B cell (primary cell): Measurements from ENCODE around the gene AKAP6. TPM values are rescaled to one million over a fixed set of nuclear protein-coding genes. Genes with fewer than 3 reads are reported as not detected.
"Not testable (repeated sequence)": the region's sequence is repeated elsewhere in the genome, so short reads cannot be mapped to it uniquely, and the experiment has no call there.

Source experiments
- ATAC-seq: fragments of 200-7000 bp; cut with Tn5 transposase; one replicate; pipeline ENCODE4 v1.10.0; 2021; ENCODE audit warnings: low read depth, mild to moderate bottlenecking, moderate number of reproducible peaks, moderate library complexity
- CTCF ChIA-PET: fragments of 350-600 bp; sonication (Branson Sonifier 250); formaldehyde crosslinking; loops from one replicate; lab custom pipeline; 2021; ENCODE audit warnings: antibody characterized with exemption, inconsistent platforms; lab: Charles Lee
- POLR2A ChIA-PET: fragments of 350-600 bp; sonication (Branson Sonifier 250); formaldehyde crosslinking; loops from one replicate; lab custom pipeline; 2021; ENCODE audit warnings: antibody characterized with exemption; lab: Charles Lee
- DNase-seq: peaks from one replicate; pipeline ENCODE4 v3.0.0; 2013
- H2AFZ ChIP-seq: 2 replicates; pipeline ENCODE4 v1.6.1; 2012; ENCODE audit warnings: mild to moderate bottlenecking, low read depth, low read length; ENCODE audit not compliant: insufficient read depth, poor library complexity, severe bottlenecking
- H3K27ac ChIP-seq, 2 donors: 1 replicate in 1 of 2; 2 replicates in 1 of 2; pipeline ENCODE4 v1.5.1; 2012 to 2013; ENCODE audit warnings: low read length in 2 of 2, mild to moderate bottlenecking in 2 of 2, moderate library complexity in 1 of 2
- H3K27me3 ChIP-seq, 4 experiments: fragments of 200-600 bp in 1 of 4; sonication (generic) in 1 of 4; replicated peaks in 1 of 4; 1 replicate in 2 of 4; 2 replicates in 2 of 4; pipeline versions ENCODE4 v1.6.1 to v1.7.0; 2013 to 2016; ENCODE audit warnings: low read length in 3 of 4, mild to moderate bottlenecking in 2 of 4, mixed read lengths in 1 of 4, moderate library complexity in 1 of 4; ENCODE audit not compliant: insufficient read depth in 4 of 4, control insufficient read depth in 3 of 4; ENCODE audit errors: control extremely low read depth in 1 of 4
- H3K36me3 ChIP-seq, 2 experiments: replicated peaks in 1 of 2; 1 replicate in 1 of 2; 2 replicates in 1 of 2; pipeline versions ENCODE4 v1.6.1 to v1.7.1; 2013; ENCODE audit warnings: low read length in 1 of 2; ENCODE audit not compliant: insufficient read depth in 2 of 2, control insufficient read depth in 1 of 2; ENCODE audit errors: control extremely low read depth in 1 of 2, extremely low read depth in 1 of 2
- H3K4me1 ChIP-seq, 2 donors: fragments of 200-600 bp in 1 of 2; sonication (generic) in 1 of 2; 1 replicate in 1 of 2; 2 replicates in 1 of 2; pipeline versions ENCODE4 v1.5.1 to v1.6.1; 2013 to 2017; ENCODE audit warnings: low read length in 2 of 2; ENCODE audit not compliant: control insufficient read depth in 2 of 2, insufficient read depth in 2 of 2
- H3K4me2 ChIP-seq: replicated peaks from 2 replicates; pipeline ENCODE3; 2012; ENCODE audit warnings: mild to moderate bottlenecking, low read depth, low read length; ENCODE audit not compliant: poor library complexity, severe bottlenecking
- H3K4me3 ChIP-seq, 5 experiments: fragments of 200-600 bp in 1 of 5; sonication (generic) in 1 of 5; 1 replicate in 3 of 5; 2 replicates in 2 of 5; pipeline versions ENCODE4 v1.5.1 to v1.7.0; 2011 to 2016; ENCODE audit warnings: low read length in 4 of 5, mild to moderate bottlenecking in 4 of 5, low read depth in 2 of 5, control low read depth in 1 of 5, moderate library complexity in 1 of 5; ENCODE audit not compliant: insufficient read depth in 1 of 5; ENCODE audit errors: control extremely low read depth in 1 of 5, extremely low read depth in 1 of 5
- H3K79me2 ChIP-seq: fragments of 200-600 bp; sonication (generic); one replicate; pipeline ENCODE4 v1.6.0; 2016; ENCODE audit warnings: low read length; ENCODE audit not compliant: control insufficient read depth, insufficient read depth
- H3K9ac ChIP-seq: fragments of 200-600 bp; sonication (generic); 2 replicates; pipeline ENCODE4 v1.6.1; 2017; ENCODE audit warnings: mild to moderate bottlenecking, low read length, moderate library complexity
- H3K9me3 ChIP-seq, 3 donors: one replicate each; pipeline versions ENCODE4 v1.6.1 to v1.7.1; 2013; ENCODE audit warnings: low read length in 2 of 3; ENCODE audit not compliant: control insufficient read depth in 2 of 3, insufficient read depth in 1 of 3; ENCODE audit errors: control extremely low read depth in 1 of 3
- H4K20me1 ChIP-seq: 2 replicates; pipeline ENCODE4 v1.6.0; 2012; ENCODE audit warnings: mild to moderate bottlenecking, low read length; ENCODE audit not compliant: insufficient read depth, control insufficient read depth, poor library complexity, severe bottlenecking
- H3K27ac Mint-ChIP-seq: one replicate; pipeline ENCODE4 v1.8.0; 2021; ENCODE audit warnings: mixed read lengths
- H3K27me3 Mint-ChIP-seq: one replicate; pipeline ENCODE4 v1.8.0; 2021; ENCODE audit warnings: mixed read lengths
- H3K4me1 Mint-ChIP-seq: one replicate; pipeline ENCODE4 v1.8.0; 2021; ENCODE audit warnings: mixed read lengths
- H3K4me3 Mint-ChIP-seq: one replicate; pipeline ENCODE4 v1.8.0; 2021; ENCODE audit warnings: mixed read lengths
- H3K9me3 Mint-ChIP-seq: one replicate; pipeline ENCODE4 v1.8.0; 2022; ENCODE audit warnings: mixed read lengths; ENCODE audit not compliant: insufficient read depth
- CTCF ChIP-seq: fragments of 200-600 bp; IDR thresholded peaks from one replicate; pipeline ENCODE4 v1.8.0; 2022; ENCODE audit warnings: antibody characterized with exemption, mild to moderate bottlenecking
- EZH2 ChIP-seq: IDR thresholded peaks from 2 replicates; pipeline ENCODE4 v1.6.1; 2012; ENCODE audit warnings: borderline replicate concordance, low read depth, mild to moderate bottlenecking, moderate library complexity, low read length; ENCODE audit not compliant: insufficient read depth, poor library complexity, severe bottlenecking
- WGBS: methylation state at CpG from one replicate; pipeline ENCODE4 v1.1.5; 2013; ENCODE audit warnings: missing lambda C conversion rate; ENCODE audit not compliant: insufficient coverage; 5-methylcytosine and 5-hydroxymethylcytosine counted together
- intact Hi-C: fragments of 100-400 bp; cut with micrococcal nuclease; formaldehyde crosslinking; loops from one replicate; pipeline ENCODE4 v1.10.0; 2022
- polyA plus RNA-seq: library from polyadenylated mRNA; depleted of rRNA; stranded (reverse); fragments of >200 nt; gene quantifications from 2 replicates; pipeline ENCODE4 v1.2.3, GENCODE V29; 2012
- total RNA-seq, 2 donors: library from RNA; stranded (reverse); fragments of 120-200 nt in 1 of 2; gene quantifications; 1 replicate in 1 of 2; 2 replicates in 1 of 2; pipeline versions ENCODE4 v1.2.3 to v1.2.4, GENCODE V29; 2013 to 2022

The AKAP6 gene
- total and polyA plus RNA-seq, 2 donors (not counting 1 experiment from before 2014, with no cell fraction given), result 1.4 to 2.8 TPM

- Histone ChIP-seq H2AFZ (no peak overlapping the region), H3K36me3 (no peaks in the 10 kb centered on the region), H3K9me3 (peaks cover 0 to 8% (median 0%) of the 10 kb centered on the region in 3 donors), H4K20me1 (no peaks in the 10 kb centered on the region), H3K79me2 (no peaks in the 10 kb centered on the region), H3K4me1 (no peaks in the 10 kb centered on the region), H3K4me3 (no peak overlapping the region), H3K4me2 (no peak overlapping the region), H3K9ac (no peak overlapping the region), H3K27ac (no peak overlapping the region), H3K27me3 (no peaks in the 10 kb centered on the region)
- ATAC-seq, result no peak
- intact Hi-C loops, result no loop called here
- 97% methylated on average over 3 of the region's 4 CpGs for WGBS
- POLR2A ChIA-PET, result no interaction called here
- Mint-ChIP-seq H3K9me3 (no peaks in the 10 kb centered on the region), H3K4me3 (no peak overlapping the region), H3K27ac (no peak overlapping the region), H3K4me1 (no peaks in the 10 kb centered on the region), H3K27me3 (peaks cover 26% of the 10 kb centered on the region)
- CTCF ChIA-PET, result no interaction called here
- TF ChIP-seq EZH2, result no peak
- TF ChIP-seq CTCF, result no peak
- no peak for DNase-seq
Measured at GRCh38 chr14:32460267-32460666, 131.2 kb downstream of the AKAP6 start.

GRCh38 chr14:32462553-32462952, 133.5 kb downstream of the AKAP6 start:
- H3K4me3 Mint-ChIP-seq, ATAC-seq, DNase-seq, intact Hi-C loops, H3K27me3 ChIP-seq, H3K27ac ChIP-seq, POLR2A ChIA-PET, H4K20me1 ChIP-seq, H3K36me3 ChIP-seq, H3K9me3 Mint-ChIP-seq, CTCF ChIA-PET, H3K9me3 ChIP-seq, H3K27ac Mint-ChIP-seq, H2AFZ ChIP-seq, H3K9ac ChIP-seq, H3K4me2 ChIP-seq, H3K4me1 ChIP-seq, H3K4me1 Mint-ChIP-seq, H3K4me3 ChIP-seq, H3K79me2 ChIP-seq: not testable (repeated sequence)
- WGBS, result 92% methylated on average over 2 of the region's 4 CpGs
- peaks cover 12% of the 10 kb centered on the region for H3K27me3 Mint-ChIP-seq
